CD4-positive, alpha-beta T cell treated with Interferon alpha-2 for 1 hour (primary cell): ENCODE measurements around the gene NKAIN4.

Experiments
- DNase-seq, 2 donors: peaks; one replicate each; pipeline ENCODE4 v3.0.0-alpha.2; 2020 to 2022

The NKAIN4 gene

DNA sequence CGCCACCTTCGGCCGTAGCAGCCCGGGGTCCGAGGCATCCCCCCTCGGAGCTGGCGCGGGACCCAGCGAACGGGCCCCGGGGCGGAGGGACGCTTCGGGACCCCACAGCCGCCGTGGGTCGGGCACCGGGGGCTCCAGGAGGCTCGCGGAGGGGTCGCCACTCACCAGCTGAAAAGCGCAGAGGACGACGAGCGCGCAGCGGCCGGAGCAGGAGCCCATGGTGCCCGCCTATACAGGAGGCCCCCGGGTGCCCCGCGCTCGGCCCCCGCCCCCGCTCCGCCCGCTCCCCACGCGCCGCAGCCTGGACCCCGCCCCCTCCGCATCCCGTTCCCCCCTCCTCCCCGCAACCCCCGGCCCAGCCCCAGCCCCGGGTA, at the start of gene NKAIN4:
Gene NKAIN4 (minus strand): TSS at position 232 of the 374 bp plus-strand sequence. CDS start 13 bp downstream, at position 219.
- no peak for DNase-seq

DNA sequence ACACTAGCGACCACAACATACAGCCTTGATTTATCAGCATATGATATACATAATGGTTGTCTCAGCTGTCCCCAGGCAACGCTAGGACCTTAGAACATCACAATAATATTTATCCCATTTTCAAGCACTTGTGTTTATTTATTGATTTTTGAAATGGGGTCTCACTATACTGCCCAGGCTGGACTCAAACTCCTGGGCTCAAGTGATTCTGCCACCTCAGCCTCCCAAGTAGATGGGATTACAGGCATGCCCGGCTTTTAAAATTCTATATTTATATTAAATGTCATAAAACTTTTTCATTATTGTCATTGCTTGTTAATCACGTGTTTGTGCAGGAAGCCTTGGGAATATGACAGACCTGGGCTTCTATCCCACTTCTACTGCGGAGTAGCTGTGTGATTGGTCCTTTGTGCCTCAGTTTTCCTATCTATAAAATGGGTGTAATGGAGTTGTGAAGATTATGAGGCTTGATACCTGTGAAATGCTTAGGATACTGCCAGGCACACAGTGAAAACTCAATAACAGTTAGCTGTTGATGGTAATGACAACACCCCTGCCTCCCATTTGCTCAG, 48.9 kb upstream of the NKAIN4 start:
- DNase-seq: no peak

DNA sequence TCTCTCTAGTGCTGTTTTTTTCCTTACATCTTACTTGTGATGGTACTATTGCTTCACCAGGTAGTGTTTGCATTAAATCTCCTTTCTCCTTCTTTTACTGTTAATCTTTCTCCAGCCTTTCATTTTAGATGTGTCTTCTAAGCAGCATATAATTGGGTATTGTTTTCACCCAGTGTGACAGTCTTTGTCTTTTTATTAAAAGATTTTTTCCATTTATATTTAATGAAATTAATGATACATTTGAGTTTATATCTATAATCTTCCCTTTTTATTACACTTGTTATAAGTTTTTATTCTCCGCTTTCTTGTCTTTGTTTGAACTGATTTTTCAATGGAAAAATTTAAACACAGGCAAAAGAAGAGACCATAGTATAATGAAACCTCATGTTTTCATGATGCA, 47.4 kb upstream of the NKAIN4 start:
- DNase-seq: no peak

DNA sequence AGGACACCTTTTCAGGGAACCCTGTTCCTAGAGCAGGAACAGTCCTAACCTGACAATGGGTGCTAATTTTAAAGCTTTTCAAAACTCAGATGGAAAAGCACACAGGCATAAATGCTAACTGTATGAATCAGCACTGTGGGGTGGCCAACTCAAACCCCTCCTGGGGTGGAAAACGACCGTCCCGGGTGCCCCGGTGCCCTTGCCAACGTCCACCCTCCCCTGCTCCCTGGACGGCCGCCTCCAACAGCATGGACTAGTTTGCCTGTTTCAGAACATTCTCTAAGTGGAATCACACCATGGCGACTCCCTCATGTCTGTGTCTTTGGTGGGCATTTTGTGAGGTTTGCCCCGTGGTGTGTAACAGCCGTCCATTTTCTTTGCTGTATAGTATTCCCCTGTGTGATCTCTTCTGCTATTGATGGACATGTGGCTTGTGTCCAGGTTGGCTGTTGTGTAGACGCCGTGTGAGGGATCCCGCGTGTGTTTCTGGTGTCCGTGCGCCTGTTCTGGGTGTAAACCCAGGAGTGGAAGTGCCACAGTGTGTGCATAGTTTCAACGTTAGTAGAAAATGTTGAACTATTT, 44.6 kb upstream of the NKAIN4 start:
- no peak for DNase-seq

DNA sequence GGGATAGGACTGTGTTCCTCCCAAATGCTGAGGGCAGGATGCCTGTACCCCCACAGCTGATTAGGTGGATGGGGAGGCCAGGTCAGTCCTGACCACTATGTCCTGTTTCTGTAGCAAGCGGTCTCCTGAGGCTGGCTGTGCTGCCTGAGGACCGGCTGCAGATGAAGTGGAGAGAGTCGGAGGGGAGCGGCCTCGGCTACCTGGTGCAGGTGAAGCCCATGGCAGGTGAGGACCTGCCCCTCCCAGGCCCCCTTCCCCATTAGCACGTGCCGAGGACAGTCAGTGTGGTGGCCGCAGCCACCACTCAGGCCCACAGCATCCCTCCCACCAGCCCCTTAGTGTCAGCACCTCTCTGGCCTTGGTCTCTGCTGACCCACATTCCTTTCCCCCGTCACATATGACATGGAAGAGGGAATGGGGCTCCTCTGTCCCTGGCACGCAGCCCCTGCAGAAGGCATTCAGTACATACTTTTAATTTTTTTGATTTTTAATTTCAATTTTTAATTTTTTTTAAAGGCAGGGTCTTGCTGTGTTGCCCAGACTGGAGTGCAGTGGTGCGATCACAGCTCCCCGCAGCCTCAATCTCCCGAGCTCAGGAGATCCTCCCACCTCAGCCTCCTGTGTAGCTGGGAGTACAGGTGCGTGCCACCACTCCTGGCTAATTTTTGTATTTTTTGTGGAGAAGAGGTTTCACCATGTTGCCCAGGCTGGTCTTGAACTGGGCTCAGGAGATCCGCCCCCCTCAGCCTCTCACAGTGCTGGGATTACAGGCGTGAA, 43.7 kb upstream of the NKAIN4 start:
- DNase-seq: no peak

DNA sequence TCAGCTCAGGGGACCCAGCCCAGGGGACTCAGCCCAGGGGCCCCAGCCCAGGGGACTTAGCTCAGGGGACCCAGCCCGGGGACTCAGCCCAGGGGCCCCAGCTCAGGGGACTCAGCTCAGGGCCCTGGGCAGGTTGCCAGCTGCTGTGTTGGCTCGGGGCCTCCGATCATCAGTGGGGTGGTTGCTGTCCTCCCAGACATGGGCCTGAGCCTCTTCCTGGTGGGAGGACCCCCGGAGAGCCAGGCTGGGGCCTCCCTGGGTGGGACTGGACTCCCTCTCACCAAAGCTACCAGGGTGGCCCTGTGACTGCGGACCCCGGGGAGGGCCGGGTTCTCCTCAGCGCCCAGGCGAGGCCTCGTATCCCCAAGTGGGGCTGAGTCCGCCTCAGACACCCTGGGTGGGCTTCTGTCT, 43.1 kb upstream of the NKAIN4 start:
- no peak for DNase-seq

DNA sequence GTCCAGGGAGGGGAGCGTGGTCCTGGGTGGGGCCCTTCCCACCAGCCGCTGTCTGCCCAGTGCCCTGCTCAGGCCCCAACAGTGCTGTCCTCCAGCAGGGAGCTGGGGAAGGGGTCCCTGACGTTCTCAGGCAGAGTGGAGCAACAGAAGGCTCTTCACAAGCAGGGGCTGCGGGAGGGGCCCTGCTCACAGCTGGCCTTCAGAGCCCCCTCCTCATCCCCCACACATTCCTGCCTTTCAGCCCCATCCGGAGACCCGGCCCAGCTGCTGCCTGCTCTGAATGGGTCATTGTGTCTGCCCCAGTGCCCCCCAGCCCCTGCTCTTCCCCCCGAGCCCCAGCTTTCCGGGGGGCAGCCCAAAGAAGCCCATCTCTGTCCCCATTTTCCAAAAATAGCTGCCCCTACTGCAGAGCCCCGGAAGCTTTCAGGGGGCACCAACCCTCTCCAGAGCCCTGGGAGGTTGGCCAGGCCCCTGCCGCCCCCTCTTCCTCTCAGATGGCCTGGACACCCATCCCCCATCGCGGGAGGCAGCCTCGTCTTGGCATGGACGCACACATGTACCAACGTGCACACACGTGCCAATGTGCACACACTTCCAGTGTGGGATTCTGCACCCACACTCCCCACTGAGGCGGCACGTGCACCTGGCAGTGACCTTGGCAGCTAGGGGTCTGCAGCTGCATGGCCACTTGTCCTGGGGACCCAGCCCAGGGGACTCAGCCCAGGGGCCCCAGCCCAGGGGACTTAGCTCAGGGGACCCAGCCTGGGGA, 42.5 kb upstream of the NKAIN4 start:
- no peak for DNase-seq

DNA sequence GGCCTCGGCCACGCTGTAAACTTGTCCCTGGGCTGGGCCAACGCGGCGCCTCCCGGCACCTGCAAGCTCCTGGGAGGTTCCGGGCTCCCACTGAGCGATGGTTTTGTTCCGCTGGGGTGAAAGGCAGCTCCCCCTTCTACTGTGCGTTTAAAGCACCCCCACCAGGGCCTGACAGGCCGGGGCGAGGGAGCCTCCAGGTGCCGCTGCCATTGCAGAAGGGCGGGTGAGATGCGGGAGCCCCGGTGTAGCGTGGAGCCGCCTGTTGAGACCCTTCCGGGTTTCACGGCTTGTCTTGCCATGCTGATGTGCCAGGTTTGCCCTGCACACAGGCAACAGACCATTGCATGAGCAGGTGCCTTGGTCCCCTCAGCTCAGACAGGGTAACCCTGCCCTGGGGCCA, 41.6 kb upstream of the NKAIN4 start:
- DNase-seq: no peak

DNA sequence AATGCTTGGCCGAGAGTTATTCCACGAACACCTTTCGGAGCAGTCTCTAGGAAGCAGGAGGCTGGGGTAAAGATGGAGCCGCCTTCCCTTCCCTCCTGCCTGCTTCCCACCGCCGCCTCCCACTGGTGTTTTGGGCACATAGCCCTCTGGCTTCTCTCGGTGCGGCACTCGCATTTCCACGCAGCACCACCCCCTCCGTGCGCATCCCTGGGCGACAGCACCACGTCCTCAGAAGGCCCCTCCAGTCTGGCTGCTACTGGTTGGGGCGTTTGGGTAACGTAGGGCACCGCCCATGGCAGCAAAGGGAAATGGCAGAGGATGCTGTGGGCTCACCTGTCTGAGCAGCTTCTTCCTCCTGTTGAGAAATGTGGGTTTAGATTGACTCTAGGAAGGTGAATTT, 41.2 kb upstream of the NKAIN4 start:
- DNase-seq: peak in 1 of 2 donors; percentile 25

DNA sequence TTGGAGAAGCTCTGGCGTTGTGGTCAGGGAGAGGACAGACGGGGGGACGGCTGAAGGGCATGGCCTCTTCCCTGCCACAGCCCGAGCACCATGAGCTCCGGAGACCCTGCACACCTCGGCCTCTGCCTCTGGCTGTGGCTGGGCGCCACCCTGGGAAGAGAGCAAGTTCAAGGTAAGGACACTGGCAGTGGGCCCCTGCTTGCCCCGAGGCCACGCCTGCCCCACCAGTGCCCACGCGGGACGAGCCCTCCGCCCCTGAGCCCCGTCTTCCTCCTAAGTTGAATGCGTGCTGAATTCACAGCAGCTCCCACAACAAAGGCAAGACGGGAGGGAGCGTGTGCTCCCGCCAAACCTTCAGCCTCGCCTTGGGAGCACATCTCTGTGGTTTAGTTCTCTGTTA, 40.8 kb upstream of the NKAIN4 start:
- no peak for DNase-seq

DNA sequence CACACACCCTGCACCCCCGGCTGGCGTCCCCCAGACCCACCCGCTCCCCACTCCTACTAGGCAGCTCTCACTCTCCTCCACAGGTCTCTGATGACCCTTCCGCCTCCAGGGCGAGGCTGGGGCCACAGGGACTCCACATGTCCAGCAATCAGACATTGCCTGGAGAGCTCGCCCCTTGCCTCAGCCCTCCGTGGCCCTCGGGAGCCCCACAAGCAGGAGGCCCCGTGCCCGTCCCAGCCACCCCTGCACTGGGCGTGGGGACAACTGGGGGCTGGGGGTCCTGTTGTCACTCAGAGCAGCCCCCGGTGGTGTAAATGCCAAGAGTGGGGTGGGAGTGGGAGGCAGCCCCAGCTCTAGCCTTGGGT, 40.3 kb upstream of the NKAIN4 start:
- DNase-seq: no peak

DNA sequence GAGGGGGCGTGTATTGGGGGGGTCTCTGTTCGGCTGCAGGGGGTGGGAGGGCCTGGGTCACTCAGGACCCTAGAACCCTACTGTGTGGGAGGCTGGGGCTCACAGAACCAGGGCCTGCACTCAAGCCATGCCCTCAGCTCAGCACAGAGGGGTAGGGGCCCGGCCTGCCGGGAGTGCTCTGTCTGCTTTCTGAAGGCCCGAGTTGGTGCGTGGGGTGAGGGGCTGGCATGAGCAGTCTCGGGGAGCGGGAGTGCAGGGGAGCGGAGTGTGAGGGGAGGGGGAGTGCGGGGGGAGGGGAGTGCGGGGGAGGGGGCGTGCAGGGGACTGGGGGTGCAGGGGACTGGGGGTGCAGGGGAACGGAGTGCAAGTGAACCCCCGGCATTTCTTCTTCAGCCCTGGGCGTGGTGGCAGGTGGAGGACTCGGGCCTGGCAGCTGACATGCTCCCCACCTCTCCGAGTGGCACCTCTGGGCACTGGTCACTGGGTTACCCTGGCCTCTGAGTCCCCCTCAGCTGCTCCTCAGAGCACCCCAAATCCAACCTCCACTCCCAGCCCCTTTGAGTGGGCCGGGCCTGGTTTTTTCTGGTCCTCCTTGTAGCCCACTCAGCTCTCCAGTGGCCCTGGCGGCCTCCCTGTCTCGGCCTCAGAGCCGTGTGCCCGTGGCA, 39.7 kb upstream of the NKAIN4 start:
- DNase-seq: no peak

DNA sequence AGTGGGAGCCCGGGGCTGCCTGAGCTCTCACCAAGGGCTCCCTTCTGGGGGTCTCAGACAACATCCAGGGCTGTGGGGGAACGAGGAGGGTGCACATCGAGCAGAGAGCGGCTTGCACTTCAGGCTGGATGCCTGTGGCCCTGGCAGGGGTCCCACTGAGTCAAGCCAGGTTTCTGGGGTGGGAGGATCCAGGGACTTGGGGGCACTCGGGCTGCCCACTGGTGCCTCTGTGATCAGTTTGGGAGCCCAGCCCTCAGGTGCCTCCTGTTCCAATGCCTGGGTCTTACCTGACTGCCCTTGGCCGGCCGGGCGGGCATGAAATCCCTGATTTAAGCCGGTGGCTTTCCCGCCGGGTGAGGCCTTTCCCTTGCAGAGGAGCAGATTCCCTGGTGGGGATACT, 39.2 kb upstream of the NKAIN4 start:
- DNase-seq: no peak

DNA sequence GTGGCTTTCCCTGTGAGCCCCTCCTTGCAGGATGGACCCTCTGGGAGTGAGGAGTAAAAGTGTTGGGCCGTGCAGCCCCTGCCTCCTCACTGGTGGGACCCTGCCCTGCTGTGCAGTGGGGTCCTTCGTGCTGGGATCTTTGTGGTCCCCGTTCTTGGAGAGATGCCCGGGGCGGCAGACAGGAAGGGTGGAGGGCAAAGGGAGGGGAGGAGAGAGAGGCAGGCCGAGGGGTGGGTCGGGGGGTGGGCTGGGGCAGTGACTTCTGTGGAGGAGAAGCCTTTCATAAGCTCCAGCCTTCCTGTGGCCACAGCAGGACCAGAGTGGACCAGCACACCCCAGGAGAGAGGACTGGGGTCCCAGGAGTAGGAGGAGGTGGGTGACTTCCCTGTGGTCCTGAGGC, 38.6 kb upstream of the NKAIN4 start, which contains the start of gene COL20A1:
Gene COL20A1 (plus strand): TSS at position 283 of the 400 bp plus-strand sequence. CDS start 1,922 bp downstream, outside the sequence.
- DNase-seq: no peak

DNA sequence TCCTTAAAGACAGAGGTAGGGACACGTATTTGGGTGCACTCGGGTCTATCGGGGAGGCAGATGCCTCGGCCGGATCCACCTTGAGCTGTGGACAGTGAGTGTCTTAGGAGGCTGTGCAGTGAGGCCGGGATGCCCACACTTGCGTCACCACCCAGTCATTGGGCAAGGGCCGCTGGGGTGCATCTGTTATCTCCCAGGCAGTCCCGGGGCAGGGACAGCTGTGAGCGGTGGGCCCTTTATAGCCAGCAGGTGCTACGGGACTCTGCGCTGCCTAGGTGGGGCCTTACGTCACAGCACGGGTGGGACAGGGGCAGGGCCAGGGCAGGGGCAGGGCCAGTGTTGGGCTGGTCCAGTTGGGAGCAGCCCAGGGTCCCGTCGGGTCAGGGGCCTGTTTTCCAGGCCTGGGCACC, 38.0 kb upstream of the NKAIN4 start:
- no peak for DNase-seq

DNA sequence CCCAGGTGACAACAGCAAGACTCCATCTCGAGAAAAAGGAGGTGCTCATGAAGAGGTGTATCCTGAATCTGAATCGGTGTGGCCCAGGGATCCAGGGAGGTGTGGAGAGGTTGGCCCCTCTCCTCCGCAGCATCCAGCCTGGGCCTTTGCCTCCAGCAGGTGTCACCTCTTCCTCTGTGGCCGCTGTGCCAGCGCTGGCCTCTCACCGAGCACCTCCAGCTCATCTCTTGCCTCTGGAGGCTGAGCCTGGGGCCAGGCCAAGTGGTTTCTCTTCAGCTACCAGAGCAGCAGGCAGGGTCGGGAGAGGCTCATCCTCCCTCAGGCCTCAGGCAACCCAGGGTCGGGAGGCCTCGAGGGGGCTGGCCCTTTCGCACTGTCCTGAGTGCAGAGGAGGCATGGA, 37.5 kb upstream of the NKAIN4 start:
- DNase-seq: no peak

DNA sequence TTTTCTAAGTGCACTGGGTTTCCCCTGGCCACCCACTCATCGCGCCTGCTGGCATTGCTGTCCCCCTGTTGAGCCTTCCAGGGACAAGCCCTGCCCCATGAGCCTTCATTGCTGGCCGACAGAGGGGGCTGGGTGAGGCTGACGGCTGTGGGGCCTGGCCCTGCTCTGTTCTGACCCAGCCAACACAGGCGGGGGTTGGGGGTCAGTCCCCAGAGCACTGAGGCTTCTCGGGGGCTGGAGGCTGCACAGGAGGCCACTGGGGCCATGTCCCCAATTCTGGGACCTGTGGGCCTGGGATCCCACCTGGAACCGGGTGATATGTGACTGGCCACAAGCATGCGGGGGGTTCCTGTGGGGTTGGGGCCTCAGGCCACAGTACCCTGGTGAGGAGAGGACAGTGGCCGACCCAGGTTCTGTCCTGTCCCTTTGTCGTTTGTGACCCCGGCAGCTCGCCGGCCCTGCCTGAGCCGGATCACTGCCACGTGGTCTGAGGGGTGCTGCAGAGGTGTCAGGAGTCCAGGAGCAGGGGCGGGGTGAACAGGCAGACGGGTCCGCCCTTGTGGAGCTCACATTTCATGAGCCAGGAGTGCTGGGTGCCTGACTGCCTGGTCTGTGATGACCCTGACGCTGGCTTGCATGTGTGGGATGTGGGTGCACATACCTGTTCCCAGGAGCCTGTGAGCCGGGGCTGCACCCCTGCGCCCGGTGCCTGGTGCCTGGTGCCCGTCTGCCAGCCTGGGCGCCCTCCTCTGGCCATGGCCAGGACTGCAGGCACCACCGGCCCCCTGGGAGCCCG, 36.6 kb upstream of the NKAIN4 start:
- peak; percentile 41 to 60 for DNase-seq

DNA sequence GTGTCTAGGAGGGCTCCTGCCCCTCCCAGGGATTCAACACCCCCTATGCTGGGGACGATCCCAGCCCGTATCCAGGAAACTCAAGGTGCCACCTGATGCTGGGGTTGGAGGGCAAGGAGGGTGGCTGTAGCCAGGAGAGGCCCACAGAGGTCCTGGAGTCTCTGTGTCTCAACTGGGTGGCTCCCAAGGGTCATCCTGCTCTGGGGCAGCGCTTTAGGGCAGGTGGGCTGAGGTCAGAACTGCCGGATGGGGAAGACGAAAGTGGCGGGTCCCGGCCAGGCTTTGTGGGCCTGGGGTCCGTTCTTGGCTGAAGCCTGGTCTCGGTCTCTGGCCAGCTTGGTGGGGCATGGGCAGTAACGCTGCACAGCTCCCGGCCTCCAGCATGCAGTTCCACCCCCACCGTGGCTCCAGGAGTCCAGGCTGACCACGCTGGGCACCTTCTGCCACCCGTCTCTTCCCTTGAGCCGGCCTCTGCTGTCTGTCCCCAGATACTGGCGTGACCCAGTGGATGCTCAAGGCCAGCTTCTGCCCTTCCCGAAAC, 35.9 kb upstream of the NKAIN4 start:
- no peak for DNase-seq

DNA sequence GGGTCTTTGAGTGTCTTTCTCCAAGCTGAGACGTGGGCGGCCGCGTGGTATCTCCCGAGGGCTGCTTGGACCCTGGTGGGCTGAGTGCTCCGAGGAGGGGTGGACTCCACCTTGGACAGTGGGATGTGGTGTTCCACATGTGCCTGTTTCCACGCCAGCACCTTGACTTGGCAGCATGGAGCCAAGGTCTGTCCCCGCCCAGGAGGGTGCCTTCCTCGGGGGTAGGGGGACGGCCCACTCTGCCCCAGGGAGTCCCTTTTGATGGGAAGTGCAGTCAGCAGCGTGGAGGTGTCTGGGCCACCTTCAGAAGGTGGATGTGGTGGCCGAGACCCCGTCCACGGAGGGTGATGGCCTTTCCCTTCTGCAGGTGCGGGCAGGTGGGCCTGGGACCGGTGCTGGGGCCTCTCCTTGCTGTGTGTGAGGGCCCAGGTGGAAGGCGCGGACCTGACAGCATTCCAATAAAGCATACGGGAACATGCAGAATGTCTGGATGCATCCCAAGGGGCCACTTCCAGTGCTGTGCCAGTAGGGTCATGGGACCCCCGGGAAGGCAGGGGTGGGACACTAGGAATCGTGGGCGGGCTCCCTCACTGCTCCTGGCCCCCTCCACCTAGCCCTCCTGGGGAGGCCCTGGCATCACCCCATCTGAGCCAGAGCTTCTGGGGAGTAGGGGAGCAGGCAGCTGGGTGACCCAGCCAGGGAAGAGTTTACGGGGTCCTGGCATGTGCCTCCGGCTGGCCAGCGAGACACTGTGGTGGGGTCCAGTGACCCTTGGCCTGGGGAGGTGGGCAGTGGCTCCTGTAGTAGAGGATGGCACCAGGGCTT, 35.3 kb upstream of the NKAIN4 start:
- no peak for DNase-seq

DNA sequence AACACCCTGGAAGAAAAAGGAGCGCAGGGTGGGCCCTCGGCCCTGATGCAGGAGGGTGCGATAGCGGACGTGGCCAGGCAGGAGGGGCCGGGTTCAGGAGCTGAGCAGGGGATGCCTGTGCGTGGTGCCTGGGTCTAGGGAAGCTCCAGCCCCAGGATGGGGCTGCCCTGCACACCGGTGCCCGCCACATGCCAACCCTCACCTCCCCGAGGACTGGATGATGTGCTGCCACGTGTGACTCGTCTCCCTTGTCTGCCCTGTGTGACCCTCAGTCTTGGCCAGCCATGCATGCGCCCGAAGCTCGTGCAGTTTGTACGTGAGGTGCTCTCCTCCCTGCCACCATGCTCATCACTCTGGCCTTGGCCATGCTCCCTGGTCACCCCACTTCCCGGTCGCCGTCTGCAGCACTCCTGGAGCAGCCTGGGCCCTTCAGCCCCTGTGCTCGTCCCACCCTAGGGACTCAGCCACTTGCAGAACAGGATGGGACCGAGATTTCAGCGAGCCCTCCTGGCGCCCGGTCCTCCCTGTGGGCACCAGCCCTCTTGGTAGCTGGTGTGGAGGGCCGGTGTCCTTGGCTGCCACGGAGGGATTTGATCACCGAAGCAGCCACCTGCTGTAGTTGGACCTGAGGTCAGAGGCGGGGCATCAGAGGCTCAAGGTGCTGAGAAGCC, 34.5 kb upstream of the NKAIN4 start:
- no peak for DNase-seq
